ENCODE results near the gene OR4C3. TPM values are rescaled to one million over a fixed set of nuclear protein-coding genes. Genes with fewer than 3 reads are reported as not detected.
"Not testable (repeated sequence)": the region's sequence is repeated elsewhere in the genome, so short reads cannot be mapped to it uniquely, and the experiment has no call there.

Gene OR4C3
- total RNA-seq, 1 donor from 2014 or later, result not detected

GRCh38 chr11:48341466-48341865, 16.7 kb downstream of the OR4C3 start:
- DNase-seq (ENCODE audit: low spot score), result no peak
- no peaks in the 10 kb centered on the region for H3K79me2 ChIP-seq (ENCODE audit: low read depth)
- H3K27ac Mint-ChIP-seq, result no peak overlapping the region
- no peaks in the 10 kb centered on the region for H3K4me1 Mint-ChIP-seq
- no peak overlapping the region for H3K27ac ChIP-seq
- H3K9ac ChIP-seq, result no peak overlapping the region
- H3K36me3 ChIP-seq, result no peaks in the 10 kb centered on the region
- H3K4me1 ChIP-seq, result no peaks in the 10 kb centered on the region
- peaks cover 2% of the 10 kb centered on the region for H3K27me3 Mint-ChIP-seq (ENCODE audit: insufficient read depth, low read depth)
- no peaks in the 10 kb centered on the region for H3F3A ChIP-seq (ENCODE audit: low read depth)
- no peak overlapping the region for H3K4me3 Mint-ChIP-seq
- H3K9me3 Mint-ChIP-seq, result peaks cover 19% of the 10 kb centered on the region
- H3K4me3 ChIP-seq, result no peak overlapping the region
- H3K36me3 Mint-ChIP-seq, result no peaks in the 10 kb centered on the region
- no peak overlapping the region for H3K4me2 ChIP-seq
- H2AFZ ChIP-seq (replicated peaks), result no peak overlapping the region
- H4K20me1 ChIP-seq (ENCODE audit: low read depth), result no peaks in the 10 kb centered on the region
- no peaks in the 10 kb centered on the region for H3K9me3 ChIP-seq (ENCODE audit: low read depth)
- H3K27me3 ChIP-seq, result no peaks in the 10 kb centered on the region
- no peak for TF ChIP-seq EZH2 (IDR thresholded peaks at IDR 0.05)
- TF ChIP-seq CTCF (IDR thresholded peaks at IDR 0.05), result no peak
- TF ChIP-seq EZH2phosphoT487 (IDR thresholded peaks at IDR 0.05), result no peak

GRCh38 chr11:48342505-48342904, 17.8 kb downstream of the OR4C3 start:
- H3K27me3 Mint-ChIP-seq (ENCODE audit: insufficient read depth, low read depth); H3K9ac ChIP-seq; H3K9me3 ChIP-seq (ENCODE audit: low read depth); H4K20me1 ChIP-seq (ENCODE audit: low read depth); H3K36me3 Mint-ChIP-seq; H3K27ac Mint-ChIP-seq; H3K27ac ChIP-seq; H3K79me2 ChIP-seq (ENCODE audit: low read depth); H2AFZ ChIP-seq (replicated peaks); DNase-seq (ENCODE audit: low spot score); H3K4me1 Mint-ChIP-seq; H3K27me3 ChIP-seq; H3F3A ChIP-seq (ENCODE audit: low read depth); H3K4me3 Mint-ChIP-seq; H3K4me3 ChIP-seq; H3K4me1 ChIP-seq; H3K36me3 ChIP-seq; H3K4me2 ChIP-seq: not testable (repeated sequence)
- peaks cover 18% of the 10 kb centered on the region for H3K9me3 Mint-ChIP-seq

- H3K36me3 Mint-ChIP-seq; DNase-seq (ENCODE audit: low spot score); H3K36me3 ChIP-seq; H3K4me2 ChIP-seq; H3F3A ChIP-seq (ENCODE audit: low read depth); H3K79me2 ChIP-seq (ENCODE audit: low read depth); H3K27me3 ChIP-seq; H3K27ac Mint-ChIP-seq; H3K4me1 ChIP-seq; H3K9me3 ChIP-seq (ENCODE audit: low read depth); H2AFZ ChIP-seq (replicated peaks); H3K9ac ChIP-seq; H3K27me3 Mint-ChIP-seq (ENCODE audit: insufficient read depth, low read depth); H3K27ac ChIP-seq; H3K4me3 Mint-ChIP-seq; H3K4me1 Mint-ChIP-seq; H4K20me1 ChIP-seq (ENCODE audit: low read depth); H3K4me3 ChIP-seq: not testable (repeated sequence)
- peaks cover 15% of the 10 kb centered on the region for H3K9me3 Mint-ChIP-seq
Observed at GRCh38 chr11:48346286-48346685, 21.6 kb downstream of the OR4C3 start.

GRCh38 chr11:48354013-48354412, 29.3 kb downstream of the OR4C3 start:
- peaks cover 19% of the 10 kb centered on the region for H3K9me3 Mint-ChIP-seq

More at GRCh38 chr11:48354013-48354412, 29.3 kb downstream of the OR4C3 start:
- no peak for DNase-seq (ENCODE audit: low spot score)
- Mint-ChIP-seq H3K4me3 (no peak overlapping the region), H3K36me3 (no peaks in the 10 kb centered on the region), H3K27me3 (ENCODE audit: insufficient read depth, low read depth) (no peaks in the 10 kb centered on the region), H3K27ac (no peak overlapping the region), H3K4me1 (no peaks in the 10 kb centered on the region)
- Histone ChIP-seq H3K9me3 (ENCODE audit: low read depth) (peaks cover 6% of the 10 kb centered on the region), H3F3A (ENCODE audit: low read depth) (no peaks in the 10 kb centered on the region), H3K9ac (no peak overlapping the region), H3K79me2 (ENCODE audit: low read depth) (no peaks in the 10 kb centered on the region), H3K4me3 (no peak overlapping the region), H3K27ac (no peak overlapping the region), H4K20me1 (ENCODE audit: low read depth) (no peaks in the 10 kb centered on the region), H3K4me1 (no peaks in the 10 kb centered on the region), H3K4me2 (no peak overlapping the region), H3K36me3 (no peaks in the 10 kb centered on the region), H2AFZ (replicated peaks) (no peak overlapping the region), H3K27me3 (no peaks in the 10 kb centered on the region)
- TF ChIP-seq EZH2phosphoT487 (IDR thresholded peaks at IDR 0.05) (no peak), CTCF (IDR thresholded peaks at IDR 0.05) (no peak), EZH2 (IDR thresholded peaks at IDR 0.05) (no peak)

Data from neural progenitor cell (in vitro differentiated cells).